ENCODE results near the gene GCNT4.

Gene GCNT4

DNA sequence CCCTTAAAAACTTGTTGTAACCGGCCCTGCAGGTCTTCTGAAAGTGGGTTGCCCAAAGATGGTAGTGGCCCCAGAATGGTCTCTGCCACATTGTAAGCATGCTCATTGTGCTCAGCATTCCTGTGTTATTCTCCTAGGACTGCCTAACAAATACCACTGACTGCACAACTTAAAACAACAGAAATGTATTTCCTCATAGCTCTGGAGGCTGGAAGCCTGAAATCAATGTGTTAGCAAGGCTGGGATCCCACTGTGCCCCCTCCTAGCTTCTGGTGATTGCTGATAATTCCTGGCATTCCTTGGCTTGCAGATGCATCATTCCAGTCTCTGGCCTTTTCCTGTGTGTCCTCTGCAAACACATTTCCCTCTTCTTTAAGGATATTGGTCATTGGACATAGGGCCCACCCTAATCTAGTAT is 3.4 kb upstream of the GCNT4 start:
- Histone ChIP-seq H3K27ac (replicated peaks; ENCODE audit: low read length) (no peak overlapping the region), H2BK120ac (ENCODE audit: low read depth, low read length) (no peak overlapping the region), H3K23ac (ENCODE audit: low read depth, low read length, poor library complexity) (no peak overlapping the region), H2BK5ac (ENCODE audit: low read length) (no peak overlapping the region), H4K91ac (ENCODE audit: low read depth, low read length, poor library complexity) (no peak overlapping the region), H3K4me1 (ENCODE audit: control insufficient read depth in 2 of 2, insufficient read depth in 1 of 2, low read depth in 1 of 2, low read length in 2 of 2) (peaks cover 2 to 13% of the 10 kb centered on the region in 2 donors), H3K4me2 (ENCODE audit: insufficient read depth, low read length, poor library complexity, severe bottlenecking) (no peak overlapping the region), H3K4ac (ENCODE audit: low read length) (no peak overlapping the region), H2AK5ac (ENCODE audit: low read depth, low read length) (no peak overlapping the region), H3K9me3 (replicated peaks in 1 of 2; ENCODE audit: control insufficient read depth in 2 of 2, insufficient read depth in 1 of 2, low read depth in 1 of 2, low read length in 2 of 2) (no peaks in the 10 kb centered on the region), H4K8ac (ENCODE audit: low read depth, low read length) (no peak overlapping the region), H3K18ac (ENCODE audit: low read length) (no peak overlapping the region), H2BK12ac (ENCODE audit: low read length) (no peak overlapping the region), H3K36me3 (replicated peaks in 1 of 2; ENCODE audit: control insufficient read depth in 2 of 2, insufficient read depth in 2 of 2, low read length in 2 of 2) (no peaks in the 10 kb centered on the region), H3K14ac (ENCODE audit: low read length) (no peak overlapping the region), H3K79me1 (ENCODE audit: low read depth, low read length) (no peaks in the 10 kb centered on the region), H3K9ac (ENCODE audit: low read depth, low read length, poor library complexity) (no peak overlapping the region), H3K4me3 (ENCODE audit: low read length in 2 of 2) (no peak overlapping the region), H3K27me3 (ENCODE audit: control insufficient read depth in 3 of 3, insufficient read depth in 3 of 3, low read depth in 1 of 3, low read length in 3 of 3) (peaks cover 0 to 44% (median 24%) of the 10 kb centered on the region in 3 experiments), H2BK15ac (ENCODE audit: low read length) (no peak overlapping the region), H2AFZ (ENCODE audit: low read length) (no peak overlapping the region)
- no CpG with 5 or more reads among the region's 1 CpG for WGBS, 2 donors (ENCODE audit: extremely low coverage in 2 of 2, insufficient read length in 2 of 2, insufficient replicate concordance in 1 of 2)
- no peak for DNase-seq (ENCODE audit: low spot score)

DNA sequence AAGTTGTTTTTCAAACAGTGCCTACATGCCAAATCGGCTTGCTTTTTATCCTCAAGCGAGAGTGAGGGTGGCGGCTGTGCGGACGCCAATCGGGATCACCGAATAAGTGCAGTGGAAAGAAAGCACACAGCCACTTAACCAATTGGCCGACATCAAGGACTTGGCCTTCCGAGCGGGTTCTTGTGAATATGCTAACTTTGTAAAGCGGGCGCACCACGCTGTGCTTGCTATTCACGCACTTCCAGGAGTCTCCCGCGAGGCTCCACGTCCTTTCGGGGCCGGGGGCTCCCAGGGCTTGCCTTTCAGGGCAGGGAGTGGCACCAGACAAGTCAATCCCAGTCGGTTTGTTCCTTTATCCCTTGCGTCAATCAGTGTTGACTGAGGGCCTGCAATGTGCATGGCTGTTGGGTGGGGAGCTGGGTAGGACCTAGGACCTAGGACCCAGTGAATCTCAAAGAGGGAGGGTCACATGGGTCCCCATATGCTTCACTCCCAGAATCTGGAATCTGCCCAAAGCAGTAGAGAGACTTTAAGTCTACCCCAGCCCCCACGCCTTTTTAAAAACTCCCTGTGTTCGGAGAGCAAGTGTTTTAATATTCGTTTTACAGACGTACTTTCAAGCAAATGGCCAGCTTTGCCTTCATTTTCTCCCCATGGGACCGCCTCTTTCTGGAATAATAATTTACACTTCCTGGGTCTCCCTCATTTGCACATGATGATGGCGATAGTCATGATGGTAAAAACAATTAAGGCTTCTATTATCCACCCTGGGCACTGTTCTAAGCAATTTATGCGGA is 2.0 kb upstream of the GCNT4 start:
- Histone ChIP-seq H2AK5ac (ENCODE audit: low read depth, low read length) (no peak overlapping the region), H2BK5ac (ENCODE audit: low read length) (no peak overlapping the region), H3K27me3 (ENCODE audit: control insufficient read depth in 3 of 3, insufficient read depth in 3 of 3, low read depth in 1 of 3, low read length in 3 of 3) (peaks cover 0 to 37% (median 26%) of the 10 kb centered on the region in 3 experiments), H3K4ac (ENCODE audit: low read length) (no peak overlapping the region), H4K91ac (ENCODE audit: low read depth, low read length, poor library complexity) (no peak overlapping the region), H2BK15ac (ENCODE audit: low read length) (no peak overlapping the region), H2BK12ac (ENCODE audit: low read length) (no peak overlapping the region), H2BK120ac (ENCODE audit: low read depth, low read length) (no peak overlapping the region), H3K9me3 (replicated peaks in 1 of 2; ENCODE audit: control insufficient read depth in 2 of 2, insufficient read depth in 1 of 2, low read depth in 1 of 2, low read length in 2 of 2) (no peaks in the 10 kb centered on the region), H3K27ac (replicated peaks; ENCODE audit: low read length) (no peak overlapping the region), H3K4me2 (ENCODE audit: insufficient read depth, low read length, poor library complexity, severe bottlenecking) (peak overlapping the region; percentile 90), H3K4me1 (ENCODE audit: control insufficient read depth in 2 of 2, insufficient read depth in 1 of 2, low read depth in 1 of 2, low read length in 2 of 2) (peaks cover 2 to 15% of the 10 kb centered on the region in 2 donors), H3K4me3 (ENCODE audit: low read length in 2 of 2) (peak overlapping the region; percentile 50 to 83), H3K23ac (ENCODE audit: low read depth, low read length, poor library complexity) (no peak overlapping the region), H3K14ac (ENCODE audit: low read length) (no peak overlapping the region), H3K18ac (ENCODE audit: low read length) (peak overlapping the region; percentile 48), H4K8ac (ENCODE audit: low read depth, low read length) (no peak overlapping the region), H3K36me3 (replicated peaks in 1 of 2; ENCODE audit: control insufficient read depth in 2 of 2, insufficient read depth in 2 of 2, low read length in 2 of 2) (no peaks in the 10 kb centered on the region), H3K9ac (ENCODE audit: low read depth, low read length, poor library complexity) (no peak overlapping the region), H3K79me1 (ENCODE audit: low read depth, low read length) (no peaks in the 10 kb centered on the region), H2AFZ (ENCODE audit: low read length) (peak overlapping the region; percentile 97)
- WGBS, 2 donors (ENCODE audit: extremely low coverage in 2 of 2, insufficient read length in 2 of 2, insufficient replicate concordance in 1 of 2): no CpG with 5 or more reads among the region's 28 CpGs
- peak; percentile 38 for DNase-seq (ENCODE audit: low spot score)

DNA sequence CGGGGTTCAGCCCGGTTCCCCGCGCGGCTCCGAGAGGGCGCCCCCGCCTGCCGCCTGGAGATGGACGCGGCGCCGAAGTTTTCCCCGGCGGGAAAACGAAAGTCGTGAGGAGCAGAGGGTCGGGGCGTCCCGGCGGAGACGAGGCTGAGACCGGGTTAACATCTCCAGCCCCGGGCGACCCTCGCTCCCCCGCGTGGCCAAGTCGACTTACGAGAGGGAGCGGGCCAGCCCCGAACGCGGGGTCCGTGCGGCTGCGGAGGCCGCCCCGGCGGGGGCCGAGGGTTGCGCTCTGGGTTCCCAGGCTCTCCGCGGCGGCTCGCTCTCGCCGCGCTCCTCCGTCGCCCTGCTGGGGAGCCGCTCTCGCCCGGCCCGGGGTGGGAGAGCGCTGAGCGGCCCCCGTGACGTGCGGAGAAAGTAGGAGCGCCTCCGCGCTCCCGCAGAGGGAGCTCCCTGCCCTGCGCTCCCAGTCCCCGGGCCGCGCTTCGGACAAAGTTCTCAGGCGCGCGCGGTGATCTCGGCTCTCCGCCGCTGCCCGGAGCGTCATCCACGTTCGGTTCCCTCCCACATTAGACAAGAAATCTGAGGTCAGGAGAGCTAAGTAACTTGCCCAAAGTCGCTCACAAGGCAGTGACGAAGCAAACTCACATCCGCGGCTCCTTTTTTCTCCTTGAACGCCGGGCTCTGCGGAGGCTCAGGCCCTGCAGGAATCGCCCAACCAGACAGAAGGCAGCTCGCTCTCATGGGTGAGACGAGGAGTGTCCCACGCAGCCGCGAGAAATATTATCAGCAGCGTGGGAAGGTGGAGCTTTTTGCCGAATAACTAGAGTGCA is 1.2 kb upstream of the GCNT4 start:
- Histone ChIP-seq H2AFZ (ENCODE audit: low read length) (peak overlapping the region; percentile 97), H4K8ac (ENCODE audit: low read depth, low read length) (no peak overlapping the region), H3K27ac (replicated peaks; ENCODE audit: low read length) (no peak overlapping the region), H3K36me3 (replicated peaks in 1 of 2; ENCODE audit: control insufficient read depth in 2 of 2, insufficient read depth in 2 of 2, low read length in 2 of 2) (no peaks in the 10 kb centered on the region), H2BK120ac (ENCODE audit: low read depth, low read length) (no peak overlapping the region), H3K27me3 (ENCODE audit: control insufficient read depth in 3 of 3, insufficient read depth in 3 of 3, low read depth in 1 of 3, low read length in 3 of 3) (peaks cover 0 to 30% (median 26%) of the 10 kb centered on the region in 3 experiments), H3K4me2 (ENCODE audit: insufficient read depth, low read length, poor library complexity, severe bottlenecking) (peak overlapping the region; percentile 90), H3K79me1 (ENCODE audit: low read depth, low read length) (no peaks in the 10 kb centered on the region), H2AK5ac (ENCODE audit: low read depth, low read length) (no peak overlapping the region), H2BK15ac (ENCODE audit: low read length) (no peak overlapping the region), H4K91ac (ENCODE audit: low read depth, low read length, poor library complexity) (no peak overlapping the region), H3K9ac (ENCODE audit: low read depth, low read length, poor library complexity) (peak overlapping the region; percentile 61), H3K18ac (ENCODE audit: low read length) (peak overlapping the region; percentile 87), H3K9me3 (replicated peaks in 1 of 2; ENCODE audit: control insufficient read depth in 2 of 2, insufficient read depth in 1 of 2, low read depth in 1 of 2, low read length in 2 of 2) (no peaks in the 10 kb centered on the region), H3K4me1 (ENCODE audit: control insufficient read depth in 2 of 2, insufficient read depth in 1 of 2, low read depth in 1 of 2, low read length in 2 of 2) (peaks cover 2 to 15% of the 10 kb centered on the region in 2 donors), H2BK12ac (ENCODE audit: low read length) (no peak overlapping the region), H2BK5ac (ENCODE audit: low read length) (no peak overlapping the region), H3K4ac (ENCODE audit: low read length) (no peak overlapping the region), H3K23ac (ENCODE audit: low read depth, low read length, poor library complexity) (no peak overlapping the region), H3K14ac (ENCODE audit: low read length) (no peak overlapping the region), H3K4me3 (ENCODE audit: low read length in 2 of 2) (peak overlapping the region; percentile 50 to 83)
- WGBS, 2 donors (ENCODE audit: extremely low coverage in 2 of 2, insufficient read length in 2 of 2, insufficient replicate concordance in 1 of 2): no CpG with 5 or more reads among the region's 95 CpGs
- DNase-seq (ENCODE audit: low spot score): peak; percentile 61

DNA sequence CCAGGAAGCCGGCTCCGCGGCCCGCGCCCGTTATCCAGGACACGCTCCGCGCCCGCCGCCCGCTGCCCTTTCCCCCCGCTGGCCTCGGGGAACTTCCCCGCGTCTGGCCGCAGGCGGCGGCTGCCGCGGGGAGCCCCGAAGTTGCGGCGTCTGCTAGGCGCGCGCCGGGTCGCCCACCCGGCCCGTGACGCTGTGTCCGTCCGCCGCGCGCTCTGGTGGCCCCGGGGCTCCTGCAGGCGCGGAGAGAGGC is 621 bp upstream of the GCNT4 start:
- no peak overlapping the region for H2AK5ac ChIP-seq (ENCODE audit: low read depth, low read length)
- no peak overlapping the region for H2BK12ac ChIP-seq (ENCODE audit: low read length)
- H4K8ac ChIP-seq (ENCODE audit: low read depth, low read length): no peak overlapping the region
- H3K4me3 ChIP-seq (ENCODE audit: low read length in 2 of 2): peak overlapping the region; percentile 50 to 83
- no peaks in the 10 kb centered on the region for H3K9me3 ChIP-seq (replicated peaks in 1 of 2; ENCODE audit: control insufficient read depth in 2 of 2, insufficient read depth in 1 of 2, low read depth in 1 of 2, low read length in 2 of 2)
- peak overlapping the region; percentile 14 for H3K23ac ChIP-seq (ENCODE audit: low read depth, low read length, poor library complexity)
- peak overlapping the region; percentile 90 for H3K4me2 ChIP-seq (ENCODE audit: insufficient read depth, low read length, poor library complexity, severe bottlenecking)
- H3K14ac ChIP-seq (ENCODE audit: low read length): no peak overlapping the region
- H2AFZ ChIP-seq (ENCODE audit: low read length): peak overlapping the region; percentile 97
- H2BK15ac ChIP-seq (ENCODE audit: low read length): no peak overlapping the region
- peaks cover 0 to 30% (median 26%) of the 10 kb centered on the region in 3 experiments for H3K27me3 ChIP-seq (ENCODE audit: control insufficient read depth in 3 of 3, insufficient read depth in 3 of 3, low read depth in 1 of 3, low read length in 3 of 3)
- no peak overlapping the region for H3K18ac ChIP-seq (ENCODE audit: low read length)
- H2BK5ac ChIP-seq (ENCODE audit: low read length): no peak overlapping the region
- DNase-seq (ENCODE audit: low spot score): no peak
- H3K4ac ChIP-seq (ENCODE audit: low read length): no peak overlapping the region
- H4K91ac ChIP-seq (ENCODE audit: low read depth, low read length, poor library complexity): no peak overlapping the region
- H2BK120ac ChIP-seq (ENCODE audit: low read depth, low read length): no peak overlapping the region
- WGBS, 2 donors (ENCODE audit: extremely low coverage in 2 of 2, insufficient read length in 2 of 2, insufficient replicate concordance in 1 of 2): no CpG with 5 or more reads among the region's 40 CpGs
- H3K79me1 ChIP-seq (ENCODE audit: low read depth, low read length): no peaks in the 10 kb centered on the region
- peaks cover 2 to 15% of the 10 kb centered on the region in 2 donors for H3K4me1 ChIP-seq (ENCODE audit: control insufficient read depth in 2 of 2, insufficient read depth in 1 of 2, low read depth in 1 of 2, low read length in 2 of 2)
- H3K27ac ChIP-seq (replicated peaks; ENCODE audit: low read length): no peak overlapping the region
- peak overlapping the region; percentile 61 for H3K9ac ChIP-seq (ENCODE audit: low read depth, low read length, poor library complexity)
- H3K36me3 ChIP-seq (replicated peaks in 1 of 2; ENCODE audit: control insufficient read depth in 2 of 2, insufficient read depth in 2 of 2, low read length in 2 of 2): no peaks in the 10 kb centered on the region
